Activated CD4-positive, alpha-beta T cell treated with anti-CD3 and anti-CD28 coated beads, Interleukin-2, amount 10 ng/mL, durations not matched to agents 24 days and 14 days (primary cell): Measurements from ENCODE around the gene NRXN3. TPM values are rescaled to one million over a fixed set of nuclear protein-coding genes. Genes with fewer than 3 reads are reported as not detected.

Experiments
- DNase-seq: peaks from one replicate; pipeline ENCODE4 v3.0.0; 2022
- H3K27ac Mint-ChIP-seq: one replicate; pipeline ENCODE4 v1.8.0; 2022; ENCODE audit warnings: mild to moderate bottlenecking, mixed read lengths
- H3K27me3 Mint-ChIP-seq: one replicate; pipeline ENCODE4 v1.8.0; 2022; ENCODE audit warnings: mixed read lengths
- H3K36me3 Mint-ChIP-seq: one replicate; pipeline ENCODE4 v1.8.0; 2022; ENCODE audit warnings: low read depth, mild to moderate bottlenecking, mixed read lengths
- H3K4me1 Mint-ChIP-seq: one replicate; pipeline ENCODE4 v1.8.0; 2021; ENCODE audit warnings: mixed read lengths
- H3K4me3 Mint-ChIP-seq: one replicate; pipeline ENCODE4 v1.8.0; 2022; ENCODE audit warnings: mild to moderate bottlenecking, moderate library complexity, mixed read lengths
- H3K9me3 Mint-ChIP-seq: one replicate; pipeline ENCODE4 v1.8.0; 2021; ENCODE audit warnings: mixed read lengths
- intact Hi-C: fragments of 100-400 bp; cut with micrococcal nuclease; formaldehyde crosslinking; loops from one replicate; pipeline ENCODE4 v1.15.1; 2023
- total RNA-seq: library from RNA; stranded (reverse); gene quantifications from 2 replicates; pipeline ENCODE4 v1.2.3, GENCODE V29; 2022

Gene NRXN3
- total RNA-seq, 1 donor from 2014 or later: not detected

DNA sequence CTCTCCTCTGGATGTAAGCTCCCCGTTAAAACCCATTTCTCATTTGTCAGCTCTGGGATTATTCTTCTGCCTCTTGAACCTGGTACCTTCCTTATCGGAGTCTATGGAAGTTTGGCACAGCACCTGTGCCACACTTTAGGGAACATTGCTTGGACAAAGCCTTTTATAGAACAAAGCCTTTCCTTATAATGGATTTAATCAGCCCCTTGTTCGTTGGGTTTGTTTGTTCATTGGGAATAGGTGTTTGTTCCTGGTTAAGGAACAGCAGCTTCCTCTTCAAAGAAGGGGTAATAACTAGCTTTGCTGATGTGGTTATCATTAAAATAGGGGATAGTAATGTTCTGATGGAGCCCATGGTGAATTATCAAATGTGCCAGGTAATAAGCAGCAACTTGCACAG lies 70.4 kb downstream of the NRXN3 start:
- intact Hi-C loops: no loop called here
- Mint-ChIP-seq H3K4me1 (no peaks in the 10 kb centered on the region), H3K9me3 (no peaks in the 10 kb centered on the region), H3K36me3 (no peaks in the 10 kb centered on the region), H3K27ac (no peak overlapping the region), H3K4me3 (no peak overlapping the region), H3K27me3 (no peaks in the 10 kb centered on the region)
- no peak for DNase-seq

DNA sequence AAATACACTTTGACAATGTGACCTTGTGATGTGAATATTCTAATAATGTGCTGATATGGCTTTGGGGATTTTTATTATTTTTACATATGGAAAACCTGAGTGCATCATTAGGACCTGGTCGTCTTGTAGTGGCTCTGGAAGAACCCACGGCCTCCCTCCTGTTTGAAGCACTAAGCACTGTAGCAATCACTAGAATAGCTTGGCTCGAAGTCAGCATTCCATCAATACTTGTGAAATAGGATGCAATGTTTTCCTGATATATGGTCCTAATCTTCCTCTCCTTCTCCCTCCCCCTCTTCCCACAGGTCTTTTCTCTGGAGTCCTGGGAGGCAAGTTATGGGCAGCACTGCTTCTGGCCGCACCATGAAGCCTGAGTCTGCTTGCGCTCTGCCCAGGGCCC lies 71.9 kb downstream of the NRXN3 start:
- no peaks in the 10 kb centered on the region for H3K36me3 Mint-ChIP-seq
- H3K4me1 Mint-ChIP-seq: no peaks in the 10 kb centered on the region
- no peak overlapping the region for H3K4me3 Mint-ChIP-seq

DNA sequence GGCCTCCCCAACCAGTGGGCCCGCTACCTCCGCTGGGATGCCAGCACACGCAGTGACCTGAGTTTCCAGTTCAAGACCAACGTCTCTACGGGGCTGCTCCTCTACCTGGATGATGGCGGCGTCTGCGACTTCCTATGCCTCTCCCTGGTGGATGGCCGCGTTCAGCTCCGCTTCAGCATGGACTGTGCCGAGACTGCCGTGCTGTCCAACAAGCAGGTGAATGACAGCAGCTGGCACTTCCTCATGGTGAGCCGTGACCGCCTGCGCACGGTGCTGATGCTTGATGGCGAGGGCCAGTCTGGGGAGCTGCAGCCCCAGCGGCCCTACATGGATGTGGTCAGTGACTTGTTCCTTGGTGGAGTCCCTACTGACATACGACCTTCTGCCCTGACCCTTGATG lies 73.0 kb downstream of the NRXN3 start:
- Mint-ChIP-seq H3K4me3 (no peak overlapping the region), H3K27ac (no peak overlapping the region), H3K4me1 (no peaks in the 10 kb centered on the region), H3K9me3 (no peaks in the 10 kb centered on the region), H3K27me3 (no peaks in the 10 kb centered on the region), H3K36me3 (no peaks in the 10 kb centered on the region)
- DNase-seq: no peak
- intact Hi-C loops: no loop called here

More for the DNA sequence above, 71.9 kb downstream of the NRXN3 start:
- Mint-ChIP-seq H3K9me3 (no peaks in the 10 kb centered on the region), H3K27me3 (no peaks in the 10 kb centered on the region), H3K27ac (no peak overlapping the region)
- intact Hi-C loops: no loop called here
- no peak for DNase-seq

DNA sequence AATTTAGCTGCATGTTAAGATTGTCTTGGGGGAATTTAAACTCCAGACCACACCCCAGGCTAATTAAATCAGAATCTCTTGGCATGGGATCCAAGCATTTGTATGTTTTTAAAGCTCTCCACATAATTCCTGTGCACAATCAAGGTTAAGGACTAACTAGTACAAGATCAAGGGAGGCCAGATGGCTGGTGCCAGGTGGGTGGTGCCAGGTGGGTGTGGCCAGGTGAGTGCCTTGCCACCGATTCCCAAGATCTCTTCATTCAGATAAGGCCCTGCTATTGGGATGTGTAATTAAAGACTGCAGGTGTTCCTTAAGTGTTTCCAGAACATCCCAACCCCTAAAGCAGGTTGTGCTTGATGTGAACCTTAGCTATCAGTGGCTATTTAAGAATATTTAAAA lies 75.1 kb downstream of the NRXN3 start:
- Mint-ChIP-seq H3K4me3 (no peak overlapping the region), H3K27ac (no peak overlapping the region), H3K27me3 (no peaks in the 10 kb centered on the region), H3K36me3 (no peaks in the 10 kb centered on the region), H3K9me3 (no peaks in the 10 kb centered on the region), H3K4me1 (no peaks in the 10 kb centered on the region)
- intact Hi-C loops: no loop called here
- no peak for DNase-seq

DNA sequence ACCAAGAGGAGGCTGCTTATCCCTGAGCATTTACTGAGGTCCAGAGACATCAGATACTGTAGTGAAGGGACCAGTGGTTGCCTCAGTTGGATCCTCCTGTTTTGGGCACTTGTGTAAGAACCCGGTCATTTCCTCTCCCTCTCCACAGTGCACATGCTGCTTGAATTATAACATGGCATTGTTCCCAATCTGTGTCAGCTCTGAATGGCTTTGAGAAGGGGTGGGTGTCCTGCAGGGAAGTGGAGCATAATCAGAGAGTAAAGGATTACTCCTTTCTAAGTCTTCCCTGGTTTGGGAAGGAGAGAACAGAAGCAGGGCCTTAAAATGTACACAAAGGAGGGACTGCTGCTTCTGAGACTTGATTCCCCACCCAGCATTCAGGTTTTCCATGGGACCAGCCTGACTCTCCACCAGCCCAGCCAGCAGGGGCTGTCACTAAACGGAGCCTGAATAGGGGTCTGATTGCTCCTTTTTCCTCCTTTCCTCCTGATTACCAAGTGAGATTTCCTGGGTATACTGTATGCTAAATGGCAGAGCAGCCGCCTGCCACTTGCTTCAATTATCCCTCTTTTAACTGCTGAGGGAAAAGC lies 78.4 kb downstream of the NRXN3 start:
- Mint-ChIP-seq H3K9me3 (no peaks in the 10 kb centered on the region), H3K27me3 (no peaks in the 10 kb centered on the region), H3K4me1 (no peaks in the 10 kb centered on the region), H3K4me3 (no peak overlapping the region), H3K36me3 (no peaks in the 10 kb centered on the region), H3K27ac (no peak overlapping the region)
- no peak for DNase-seq
- intact Hi-C loops: no loop called here

DNA sequence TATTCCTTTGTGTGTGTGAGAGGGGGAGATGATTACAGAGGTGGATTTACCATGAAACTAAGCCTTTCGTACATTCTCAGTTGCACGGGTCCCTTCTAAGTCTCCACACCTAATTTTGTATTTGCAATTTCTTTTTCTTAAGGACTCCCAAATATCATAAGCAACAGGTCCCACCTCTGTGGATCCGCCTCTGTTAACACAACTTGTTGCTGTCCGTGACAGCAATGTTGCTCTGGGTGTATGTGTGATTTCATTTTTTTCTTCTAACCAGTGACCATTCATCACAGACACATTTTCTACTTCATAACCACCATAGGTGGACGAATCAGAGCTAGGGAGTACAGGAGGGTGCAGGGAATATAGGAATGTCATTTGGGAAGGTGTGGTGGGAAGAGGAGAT lies 81.1 kb downstream of the NRXN3 start:
- Mint-ChIP-seq H3K9me3 (no peaks in the 10 kb centered on the region), H3K36me3 (no peaks in the 10 kb centered on the region), H3K4me3 (no peak overlapping the region), H3K27ac (no peak overlapping the region), H3K4me1 (peaks cover 5% of the 10 kb centered on the region), H3K27me3 (no peaks in the 10 kb centered on the region)
- intact Hi-C loops: loop anchor here (5.0 kb wide), 1 partner anchor 244 kb away; no protein-coding TSS in a partner anchor
- no peak for DNase-seq

DNA sequence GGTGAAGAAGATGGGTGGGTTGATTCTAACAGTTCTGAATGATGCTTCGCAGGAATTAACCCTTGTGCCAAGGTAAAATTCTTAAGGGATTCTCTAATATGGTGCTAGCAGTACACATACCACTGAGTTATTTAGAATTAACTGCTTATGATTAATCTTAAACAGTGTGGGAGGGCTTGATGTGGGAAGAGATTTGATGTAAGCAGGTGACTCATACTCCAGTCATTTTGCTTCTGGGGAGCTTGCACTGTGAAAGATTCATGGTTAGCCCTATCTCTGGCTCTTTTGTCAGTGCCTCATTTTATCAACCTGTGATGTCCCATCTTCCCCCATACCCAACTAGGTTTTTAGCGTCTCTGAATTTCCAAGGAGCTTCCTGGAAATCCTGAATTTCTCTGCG lies 83.8 kb downstream of the NRXN3 start:
- Mint-ChIP-seq H3K4me3 (no peak overlapping the region), H3K36me3 (no peaks in the 10 kb centered on the region), H3K4me1 (peaks cover 5% of the 10 kb centered on the region), H3K27me3 (no peaks in the 10 kb centered on the region), H3K27ac (no peak overlapping the region), H3K9me3 (no peaks in the 10 kb centered on the region)
- DNase-seq: no peak
- intact Hi-C loops: loop anchor here (5.0 kb wide), 1 partner anchor 247 kb away; no protein-coding TSS in a partner anchor

DNA sequence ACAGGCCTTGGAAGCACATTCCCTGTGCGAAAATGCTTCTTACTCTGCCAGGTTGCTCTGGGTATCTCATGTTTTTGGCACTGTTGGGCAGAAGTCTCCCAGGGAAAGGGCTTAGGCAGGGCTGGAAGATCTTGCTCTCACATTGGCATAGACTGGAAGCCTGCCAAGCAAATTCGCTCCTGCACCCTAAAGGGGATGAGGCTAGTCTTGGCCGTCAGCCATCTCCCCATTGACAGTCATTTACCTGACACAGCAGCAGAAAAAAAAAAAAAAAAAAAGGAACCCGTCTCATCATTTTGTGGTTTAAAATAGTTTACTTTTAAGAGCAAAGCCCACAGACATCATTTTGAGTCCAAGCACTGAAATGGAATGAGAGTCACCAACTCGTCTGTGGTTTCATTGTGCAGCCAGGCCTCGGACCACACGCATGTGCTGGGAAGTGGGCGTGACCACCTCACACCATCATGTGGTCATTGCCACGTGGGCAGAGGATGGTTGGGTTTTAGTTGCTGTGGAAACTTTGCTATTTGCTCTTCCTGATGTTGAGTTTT lies 84.8 kb downstream of the NRXN3 start:
- DNase-seq: no peak
- no peaks in the 10 kb centered on the region for H3K27me3 Mint-ChIP-seq
- intact Hi-C loops: loop anchor here (5.0 kb wide), 1 partner anchor 248 kb away; no protein-coding TSS in a partner anchor
- H3K4me1 Mint-ChIP-seq: peaks cover 5% of the 10 kb centered on the region
- H3K4me3 Mint-ChIP-seq: no peak overlapping the region
- no peaks in the 10 kb centered on the region for H3K9me3 Mint-ChIP-seq
- H3K36me3 Mint-ChIP-seq: no peaks in the 10 kb centered on the region
- H3K27ac Mint-ChIP-seq: no peak overlapping the region

DNA sequence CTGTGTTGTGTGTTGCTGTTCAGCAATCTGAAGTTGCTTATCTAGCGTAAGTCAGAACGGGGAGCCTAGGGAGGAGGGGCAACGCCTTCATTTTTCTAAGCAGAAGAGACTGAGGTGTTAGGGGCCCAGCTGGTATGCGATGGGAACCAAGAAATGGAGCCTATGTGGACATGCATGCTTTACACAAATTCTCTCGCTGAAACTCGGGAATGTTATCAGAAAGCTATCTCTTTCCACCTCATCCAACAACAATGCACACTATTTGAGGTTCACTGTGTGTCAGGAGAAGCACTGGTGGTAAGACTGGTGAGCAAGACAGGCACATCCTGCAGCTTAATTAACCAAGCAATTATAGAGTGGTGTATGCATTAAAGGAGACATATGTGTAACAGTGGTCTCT lies 89.7 kb downstream of the NRXN3 start:
- H3K4me3 Mint-ChIP-seq: no peak overlapping the region

DNA sequence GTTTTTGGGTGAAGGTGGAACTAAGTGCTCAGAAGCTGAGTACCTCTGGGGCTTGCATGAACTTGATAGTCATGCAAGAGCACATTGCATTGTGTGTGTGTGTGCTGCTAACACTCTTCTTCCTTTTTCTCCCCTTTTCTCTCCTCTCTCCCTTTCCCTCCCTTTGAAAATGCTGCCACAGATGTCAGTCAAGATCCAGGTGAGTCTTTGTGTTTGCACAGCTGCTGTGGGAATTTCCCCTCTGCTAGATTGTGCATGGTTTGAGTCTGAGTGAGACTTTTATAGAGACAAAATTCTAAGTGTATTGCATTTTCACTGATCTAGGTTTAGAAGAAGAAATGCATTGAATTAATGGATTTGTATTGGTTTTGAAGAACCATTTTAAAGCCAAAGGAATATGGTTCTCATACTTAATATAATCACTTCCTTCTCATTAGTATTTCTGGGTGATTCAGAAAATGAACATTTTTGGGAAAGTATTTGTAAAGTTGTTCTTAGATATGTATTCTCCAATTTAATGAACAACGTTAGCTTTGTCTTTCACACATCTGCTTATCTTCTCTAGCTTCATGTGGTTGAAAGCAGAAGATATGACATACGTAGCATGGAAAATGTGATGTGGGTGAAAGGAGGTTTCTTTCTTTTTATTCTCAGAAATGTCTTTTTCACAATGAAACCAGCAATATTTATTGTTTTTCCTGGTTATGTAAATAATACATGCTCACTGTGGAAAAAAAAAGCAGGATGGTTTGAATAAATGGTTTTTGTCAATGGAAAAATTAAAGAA lies 108.5 kb downstream of the NRXN3 start:
- no peak overlapping the region for H3K4me3 Mint-ChIP-seq
- H3K27ac Mint-ChIP-seq: no peak overlapping the region
- intact Hi-C loops: no loop called here
- H3K4me1 Mint-ChIP-seq: no peaks in the 10 kb centered on the region
- H3K36me3 Mint-ChIP-seq: no peaks in the 10 kb centered on the region
- no peaks in the 10 kb centered on the region for H3K9me3 Mint-ChIP-seq
- no peaks in the 10 kb centered on the region for H3K27me3 Mint-ChIP-seq
- no peak for DNase-seq

More for the DNA sequence above, 89.7 kb downstream of the NRXN3 start:
- no peaks in the 10 kb centered on the region for H3K36me3 Mint-ChIP-seq
- H3K27me3 Mint-ChIP-seq: peaks cover 2% of the 10 kb centered on the region
- no peaks in the 10 kb centered on the region for H3K9me3 Mint-ChIP-seq
- no peak overlapping the region for H3K27ac Mint-ChIP-seq
- DNase-seq: no peak
- intact Hi-C loops: no loop called here
- peaks cover 3% of the 10 kb centered on the region for H3K4me1 Mint-ChIP-seq

DNA sequence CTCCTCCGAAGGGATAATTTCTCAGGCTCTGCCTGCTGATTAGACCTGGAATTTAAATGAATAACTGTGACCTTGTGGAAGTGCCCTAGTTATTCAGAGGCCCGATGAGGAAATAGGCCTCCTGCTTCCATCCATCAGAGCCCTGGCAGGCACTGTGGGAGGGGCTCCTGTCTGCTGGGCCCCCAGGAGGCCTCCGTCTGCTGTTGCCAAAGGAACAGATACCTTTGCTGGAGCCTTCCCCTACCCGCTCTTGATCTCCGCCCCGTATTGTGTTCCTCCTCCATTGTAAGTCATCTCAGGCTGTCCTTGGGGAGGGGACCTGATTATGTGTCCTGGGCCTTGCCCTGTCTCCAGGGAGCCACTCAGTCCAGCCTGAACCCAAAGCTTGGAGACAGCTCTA lies 112.3 kb downstream of the NRXN3 start:
- no peaks in the 10 kb centered on the region for H3K27me3 Mint-ChIP-seq
- no peak for DNase-seq
- intact Hi-C loops: no loop called here
- H3K4me1 Mint-ChIP-seq: no peaks in the 10 kb centered on the region
- H3K27ac Mint-ChIP-seq: no peak overlapping the region
- H3K9me3 Mint-ChIP-seq: no peaks in the 10 kb centered on the region
- no peak overlapping the region for H3K4me3 Mint-ChIP-seq
- no peaks in the 10 kb centered on the region for H3K36me3 Mint-ChIP-seq

DNA sequence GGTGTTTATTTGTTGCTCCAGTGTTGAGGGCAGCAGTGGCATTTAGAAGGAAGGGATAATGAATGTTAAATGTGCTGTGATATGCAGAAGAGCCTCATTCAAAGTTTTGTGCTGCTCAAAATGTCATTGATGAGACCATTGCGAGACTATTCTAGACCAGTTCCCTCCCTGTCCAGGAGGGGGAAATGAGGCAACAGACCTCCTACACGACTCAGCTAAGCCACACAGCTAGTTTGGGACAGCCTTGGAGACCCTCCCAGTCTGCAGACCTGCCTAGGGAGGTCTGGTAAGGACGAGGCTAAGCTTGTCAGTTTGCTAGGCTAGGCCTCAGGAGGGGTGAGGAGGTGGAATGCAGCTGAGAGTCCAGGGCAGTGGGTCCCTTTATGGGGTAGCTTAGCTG lies 116.0 kb downstream of the NRXN3 start:
- Mint-ChIP-seq H3K36me3 (no peaks in the 10 kb centered on the region), H3K27ac (no peak overlapping the region), H3K27me3 (no peaks in the 10 kb centered on the region), H3K4me1 (no peaks in the 10 kb centered on the region), H3K4me3 (no peak overlapping the region), H3K9me3 (no peaks in the 10 kb centered on the region)
- no peak for DNase-seq
- intact Hi-C loops: no loop called here

DNA sequence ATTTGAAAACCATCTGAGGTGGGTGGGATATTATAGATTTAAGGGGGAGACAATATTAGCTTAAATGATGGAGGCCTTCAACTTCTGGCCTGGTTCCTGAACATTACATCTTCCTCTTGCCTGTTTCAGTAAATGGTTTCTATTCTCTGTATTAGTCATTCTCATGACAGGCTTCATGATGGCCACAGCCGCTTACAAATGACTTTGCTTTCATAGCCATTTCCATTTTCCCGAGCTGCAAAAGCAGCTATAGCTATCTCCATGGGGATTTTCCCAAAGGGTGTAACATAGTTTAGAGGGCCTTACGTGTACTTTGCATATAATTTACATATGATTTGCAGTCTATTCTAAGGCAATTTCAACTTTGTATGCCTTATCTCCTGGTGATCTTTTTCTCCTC lies 121.8 kb downstream of the NRXN3 start:
- Mint-ChIP-seq H3K9me3 (no peaks in the 10 kb centered on the region), H3K4me1 (no peaks in the 10 kb centered on the region), H3K36me3 (no peaks in the 10 kb centered on the region), H3K27me3 (no peaks in the 10 kb centered on the region), H3K4me3 (no peak overlapping the region), H3K27ac (no peak overlapping the region)
- no peak for DNase-seq
- intact Hi-C loops: no loop called here

DNA sequence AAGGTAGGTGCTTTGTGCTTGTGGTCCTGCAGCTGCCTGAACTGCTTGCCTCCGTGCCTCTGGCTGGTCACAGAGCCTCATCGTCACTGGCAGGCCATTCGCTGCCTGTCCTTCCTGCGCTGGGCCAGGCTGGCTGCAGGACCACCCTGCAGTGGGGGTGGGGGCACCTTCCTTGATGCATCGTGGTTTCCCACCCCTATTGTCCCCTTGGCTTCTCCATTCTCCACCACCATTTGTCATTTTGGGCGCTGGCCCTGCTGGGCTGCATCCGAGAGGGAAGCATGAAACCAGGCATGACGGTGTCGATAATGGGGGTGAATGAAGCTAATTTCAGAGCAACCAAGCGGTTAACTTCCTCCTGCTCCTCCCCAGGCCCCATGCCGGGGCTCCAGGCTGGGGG lies 127.7 kb downstream of the NRXN3 start:
- intact Hi-C loops: no loop called here
- Mint-ChIP-seq H3K27ac (no peak overlapping the region), H3K4me1 (no peaks in the 10 kb centered on the region), H3K36me3 (no peaks in the 10 kb centered on the region), H3K9me3 (no peaks in the 10 kb centered on the region), H3K27me3 (peaks cover 2% of the 10 kb centered on the region), H3K4me3 (no peak overlapping the region)
- DNase-seq: no peak
